A549 (cell line): ENCODE measurements around the gene PHOSPHO2. TPM values are rescaled to one million over a fixed set of nuclear protein-coding genes. Genes with fewer than 3 reads are reported as not detected.

Experiments
- ATAC-seq, 2 experiments: fragments of 200-7000 bp in 1 of 2; fragments of >200 bp in 1 of 2; cut with Nextera tagmentation in 1 of 2; cut with Tn5 transposase in 1 of 2; 3 replicates each; pipeline versions ENCODE4 v1.8.0 to v1.9.1; 2018 to 2020; ENCODE audit warnings: mild to moderate bottlenecking in 1 of 2, moderate library complexity in 1 of 2
- CTCF ChIA-PET: fragments of 300-600 bp; sonication (Branson Sonifier 250); formaldehyde crosslinking; extraction: SDS; loops from one replicate; lab custom pipeline; 2021; ENCODE audit warnings: antibody characterized with exemption, inconsistent platforms; lab: Yijun Ruan, JAX
- POLR2A ChIA-PET: fragments of 350-600 bp; formaldehyde crosslinking; extraction: SDS; loops from one replicate; lab custom pipeline; 2021; ENCODE audit warnings: antibody characterized with exemption, inconsistent platforms; lab: Yijun Ruan, JAX
- DNase-seq, 2 experiments: peaks; one replicate each; pipeline versions ENCODE4 v3.0.0 to v3.0.0-alpha.2; 2011 to 2016; ENCODE audit warnings: low read depth in 1 of 2, low spot score in 1 of 2
- FAIRE-seq: peaks from 2 replicates; lab custom pipeline; 2011; peaks lifted over from hg19 to GRCh38; lab: Jason Lieb, UNC
- H3K27ac ChIP-seq, 2 experiments: fragments of >200 bp; sonication (Bioruptor Twin); formaldehyde crosslinking; 3 replicates each; pipeline ENCODE4 v1.5.1; 2016 to 2017
- H3K4me1 ChIP-seq: fragments of >200 bp; sonication (Bioruptor Twin); formaldehyde crosslinking; 3 replicates; pipeline ENCODE4 v1.6.1; 2016
- H3K4me2 ChIP-seq: fragments of >200 bp; sonication (Bioruptor Twin); formaldehyde crosslinking; 3 replicates; pipeline ENCODE4 v1.6.1; 2016
- H3K4me3 ChIP-seq: fragments of >200 bp; sonication (Bioruptor Twin); formaldehyde crosslinking; 3 replicates; pipeline ENCODE4 v1.5.1; 2016
- H3K9me3 ChIP-seq: fragments of >200 bp; sonication (Bioruptor Twin); formaldehyde crosslinking; 3 replicates; pipeline ENCODE4 v1.6.1; 2016
- CHD2 ChIP-seq: fragments of 150-350 bp; IDR thresholded peaks from 2 replicates; pipeline ENCODE4 v1.6.1; 2014; ENCODE audit warnings: low read length; ENCODE audit not compliant: partially characterized antibody
- CHD4 ChIP-seq: fragments of 200-600 bp; sonication (generic); IDR thresholded peaks from 2 replicates; pipeline ENCODE4 v1.6.1; 2016; ENCODE audit warnings: antibody characterized with exemption, mild to moderate bottlenecking, borderline replicate concordance
- FOXS1 ChIP-seq: fragments of 250-450 bp; sonication (Bioruptor Pico); IDR thresholded peaks from 2 replicates; pipeline ENCODE4 v1.5.0; 2020; ENCODE audit warnings: mild to moderate bottlenecking, moderate library complexity
- HOXB13 ChIP-seq: fragments of 250-450 bp; sonication (Bioruptor Pico); IDR thresholded peaks from 2 replicates; pipeline ENCODE4 v1.5.0; 2020; ENCODE audit warnings: low read depth, mild to moderate bottlenecking, moderate library complexity
- JUN ChIP-seq, 2 experiments: fragments of >200 bp; sonication (Bioruptor Twin); formaldehyde crosslinking; IDR thresholded peaks; 2 replicates in 1 of 2; 3 replicates in 1 of 2; pipeline ENCODE4 v1.6.1; 2016 to 2017
- JUNB ChIP-seq: fragments of >200 bp; sonication (Bioruptor Twin); formaldehyde crosslinking; IDR thresholded peaks from 2 replicates; pipeline ENCODE4 v1.6.1; 2016
- KDM1A ChIP-seq: fragments of 200-600 bp; sonication (generic); IDR thresholded peaks from 2 replicates; pipeline ENCODE4 v1.6.1; 2016; ENCODE audit warnings: low read depth, mild to moderate bottlenecking
- MAZ ChIP-seq: fragments of 150-350 bp; IDR thresholded peaks from 2 replicates; pipeline ENCODE4 v1.6.1; 2014; ENCODE audit warnings: antibody characterized with exemption, low read depth, low read length, borderline replicate concordance
- PHF8 ChIP-seq: fragments of 200-600 bp; sonication (generic); IDR thresholded peaks from 2 replicates; pipeline ENCODE4 v1.6.1; 2016; ENCODE audit warnings: low read depth, mild to moderate bottlenecking, antibody characterized with exemption, moderate library complexity, borderline replicate concordance
- RAD21 ChIP-seq, 2 experiments: fragments of >200 bp in 1 of 2; sonication (Bioruptor Twin) in 1 of 2; formaldehyde crosslinking in 1 of 2; IDR thresholded peaks in 1 of 2; conservative IDR thresholded peaks in 1 of 2; 2 replicates in 1 of 2; 3 replicates in 1 of 2; pipeline ENCODE4 v1.6.1; 2012 to 2018; ENCODE audit warnings: inconsistent platforms in 1 of 2
- RCOR1 ChIP-seq: fragments of 150-350 bp; IDR thresholded peaks from 2 replicates; pipeline ENCODE4 v1.6.1; 2014; ENCODE audit warnings: antibody characterized with exemption, low read length, low read depth
- SREBF2 ChIP-seq: fragments of 450-650 bp; IDR thresholded peaks from 2 replicates; pipeline ENCODE4 v1.6.1; 2014; ENCODE audit warnings: mild to moderate bottlenecking, moderate library complexity
- ZFP36 ChIP-seq: fragments of 450-650 bp; IDR thresholded peaks from 2 replicates; pipeline ENCODE4 v1.6.1; 2014; ENCODE audit warnings: borderline replicate concordance; ENCODE audit not compliant: partially characterized antibody
- ZNF302 ChIP-seq: fragments of 250-450 bp; sonication (Bioruptor Pico); IDR thresholded peaks from 2 replicates; pipeline ENCODE4 v1.9.0; 2021; ENCODE audit warnings: inconsistent platforms, mild to moderate bottlenecking, moderate library complexity
- ZSCAN20 ChIP-seq: fragments of 250-450 bp; sonication (Bioruptor Pico); IDR thresholded peaks from 2 replicates; pipeline ENCODE4 v1.8.0; 2022; ENCODE audit warnings: mild to moderate bottlenecking, moderate library complexity
- WGBS: methylation state at CpG from one replicate; pipeline ENCODE4 v1.1.6; 2017; ENCODE audit errors: missing lambda C conversion rate; 5-methylcytosine and 5-hydroxymethylcytosine counted together
- polyA plus RNA-seq, 4 experiments: library from polyadenylated mRNA; depleted of rRNA in 3 of 4; stranded (reverse); fragments of >200 nt; fragmentation: RNase III in 1 of 4; extraction: RNeasy Plus Mini Kit Qiagen cat#74134 plus additional on column Dnase treatment in 1 of 4; gene quantifications; 2 replicates in 3 of 4; 3 replicates in 1 of 4; pipeline ENCODE4 v1.2.3, GENCODE V29; 2011 to 2017
- TF ChIP-seq, protein P1 (sequence below): fragments of >200 bp; sonication (Bioruptor Twin); formaldehyde crosslinking; IDR thresholded peaks from 3 replicates; pipeline ENCODE4 v1.6.1; 2016
- TF ChIP-seq, protein P2 (sequence below): fragments of 450-650 bp; IDR thresholded peaks from 2 replicates; pipeline ENCODE4 v1.6.1; 2014; ENCODE audit warnings: antibody characterized with exemption
- TF ChIP-seq, protein P3 (sequence below): fragments of >200 bp; sonication (Bioruptor Twin); formaldehyde crosslinking; IDR thresholded peaks from 2 replicates; pipeline ENCODE4 v1.6.1; 2016

Gene PHOSPHO2
- polyA plus RNA-seq, 2 of the 4 experiments (the other 2 are of a cell fraction), result 3.9 to 5.1 TPM

DNA sequence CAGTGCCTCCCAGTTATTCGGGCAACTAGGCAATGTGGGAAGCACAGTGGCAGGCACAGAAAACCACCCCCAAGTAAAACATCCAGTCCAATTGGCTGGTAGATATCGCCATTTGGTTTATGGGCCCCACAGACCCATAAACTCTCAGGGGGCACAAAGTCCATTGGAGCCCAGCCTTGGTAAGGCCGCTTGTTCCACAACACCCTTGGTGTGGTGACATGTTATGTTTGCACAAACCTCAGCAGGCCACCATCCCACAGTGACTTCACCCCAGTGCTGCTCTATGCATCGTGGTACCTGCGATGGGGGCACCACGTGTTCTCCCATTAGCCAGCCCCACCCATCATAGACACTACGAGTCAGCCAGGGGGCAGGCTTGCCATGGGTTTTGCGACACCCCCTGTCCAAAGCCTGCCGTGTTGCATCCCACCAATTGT, 18.5 kb downstream of the PHOSPHO2 start:
- no peak for FAIRE-seq
- H3K4me1 ChIP-seq, result peaks cover 12% of the 10 kb centered on the region
- no peak for ATAC-seq
- DNase-seq, result no peak
- CTCF ChIA-PET, result interaction anchor here (1.0 to 1.6 kb wide), 2 partner anchors 23 to 260 kb away, joined by 3 to 4 read pairs; no protein-coding TSS in a partner anchor
- TF ChIP-seq, protein P1, sequence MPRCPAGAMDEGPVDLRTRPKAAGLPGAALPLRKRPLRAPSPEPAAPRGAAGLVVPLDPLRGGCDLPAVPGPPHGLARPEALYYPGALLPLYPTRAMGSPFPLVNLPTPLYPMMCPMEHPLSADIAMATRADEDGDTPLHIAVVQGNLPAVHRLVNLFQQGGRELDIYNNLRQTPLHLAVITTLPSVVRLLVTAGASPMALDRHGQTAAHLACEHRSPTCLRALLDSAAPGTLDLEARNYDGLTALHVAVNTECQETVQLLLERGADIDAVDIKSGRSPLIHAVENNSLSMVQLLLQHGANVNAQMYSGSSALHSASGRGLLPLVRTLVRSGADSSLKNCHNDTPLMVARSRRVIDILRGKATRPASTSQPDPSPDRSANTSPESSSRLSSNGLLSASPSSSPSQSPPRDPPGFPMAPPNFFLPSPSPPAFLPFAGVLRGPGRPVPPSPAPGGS, result no peak
- WGBS, result 93% methylated on average over 9 of the region's 9 CpGs
- no peak overlapping the region for H3K27ac ChIP-seq
- H3K4me3 ChIP-seq, result no peak overlapping the region
- POLR2A ChIA-PET, result no interaction called here
- H3K9me3 ChIP-seq, result no peaks in the 10 kb centered on the region
- H3K4me2 ChIP-seq, result no peak overlapping the region

DNA sequence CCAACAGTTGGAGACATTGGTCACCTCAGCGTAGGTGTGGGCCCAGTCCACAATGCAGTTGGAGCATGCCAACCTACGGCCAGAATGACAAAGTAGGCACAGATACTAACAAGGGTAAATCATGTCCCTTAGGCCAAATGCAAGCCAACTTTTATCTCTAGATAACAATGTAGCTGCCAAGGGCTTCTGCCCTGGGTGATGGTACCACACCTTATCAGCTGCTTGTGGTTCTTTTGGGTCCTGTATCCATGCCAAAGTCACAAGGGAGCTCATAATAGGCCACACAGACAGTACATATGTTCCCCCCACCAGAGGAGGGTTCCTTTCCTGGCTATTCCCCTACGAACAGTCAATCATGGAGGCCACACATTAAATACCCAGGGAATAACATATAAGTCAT, 19.1 kb downstream of the PHOSPHO2 start:
- no peak for DNase-seq
- TF ChIP-seq KDM1A, result no peak
- 94% methylated on average over 3 of the region's 3 CpGs for WGBS
- Histone ChIP-seq H3K27ac (no peak overlapping the region), H3K9me3 (no peaks in the 10 kb centered on the region), H3K4me3 (no peak overlapping the region), H3K4me2 (no peak overlapping the region), H3K4me1 (peaks cover 12% of the 10 kb centered on the region)
- CTCF ChIA-PET, result interaction anchor here (1.0 kb wide), 1 partner anchor 23 kb away, joined by 3 read pairs; no protein-coding TSS in a partner anchor
- ATAC-seq, result no peak
- no peak for FAIRE-seq
- POLR2A ChIA-PET, result no interaction called here

DNA sequence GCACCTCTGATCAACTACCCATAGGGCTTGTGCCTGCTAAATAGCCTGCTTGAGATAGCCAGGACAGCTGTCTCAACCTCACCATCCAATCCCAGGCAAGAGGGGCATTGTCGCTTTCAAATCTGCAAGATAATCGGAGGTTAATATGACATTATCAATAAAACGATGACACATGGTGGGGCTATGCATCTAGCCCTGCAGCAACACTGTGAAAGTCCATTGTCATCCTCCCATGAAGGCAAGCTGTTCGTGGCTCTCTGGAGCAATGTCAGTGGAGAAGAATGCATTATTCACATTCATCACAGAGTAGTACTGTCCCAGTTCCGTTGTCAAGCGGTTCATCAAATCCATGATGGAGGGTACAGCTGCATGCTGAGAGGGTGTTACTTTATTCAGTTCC, 20.4 kb downstream of the PHOSPHO2 start:
- Histone ChIP-seq H3K9me3 (no peaks in the 10 kb centered on the region), H3K27ac (no peak overlapping the region), H3K4me2 (no peak overlapping the region), H3K4me3 (no peak overlapping the region), H3K4me1 (peaks cover 16% of the 10 kb centered on the region)
- ATAC-seq, result no peak
- no peak for FAIRE-seq
- 83% methylated on average over 6 of the region's 6 CpGs for WGBS
- ChIA-PET POLR2A (no interaction called here), CTCF (interaction anchor here (0.9 kb wide), 1 partner anchor 166 kb away, joined by 4 read pairs; no protein-coding TSS in a partner anchor)
- no peak for TF ChIP-seq ZFP36
- TF ChIP-seq SREBF2, result no peak
- no peak for TF ChIP-seq ZNF302
- TF ChIP-seq, protein P1, result no peak
- no peak for TF ChIP-seq RAD21 (conservative IDR thresholded peaks at IDR 0.05 in 1 of 2, IDR thresholded peaks at IDR 0.05 in 1 of 2)
- TF ChIP-seq FOXS1 (CRISPR knock-in tag), result no peak
- no peak for TF ChIP-seq JUNB
- no peak for TF ChIP-seq CHD2
- TF ChIP-seq HOXB13 (CRISPR knock-in tag), result no peak
- TF ChIP-seq MAZ, result no peak
- TF ChIP-seq, protein P2, sequence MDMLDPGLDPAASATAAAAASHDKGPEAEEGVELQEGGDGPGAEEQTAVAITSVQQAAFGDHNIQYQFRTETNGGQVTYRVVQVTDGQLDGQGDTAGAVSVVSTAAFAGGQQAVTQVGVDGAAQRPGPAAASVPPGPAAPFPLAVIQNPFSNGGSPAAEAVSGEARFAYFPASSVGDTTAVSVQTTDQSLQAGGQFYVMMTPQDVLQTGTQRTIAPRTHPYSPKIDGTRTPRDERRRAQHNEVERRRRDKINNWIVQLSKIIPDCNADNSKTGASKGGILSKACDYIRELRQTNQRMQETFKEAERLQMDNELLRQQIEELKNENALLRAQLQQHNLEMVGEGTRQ, result no peak
- TF ChIP-seq JUN (IDR thresholded peaks at IDR 0.05), result no peak
- no peak for TF ChIP-seq CHD4
- TF ChIP-seq ZSCAN20 (CRISPR knock-in tag), result no peak
- TF ChIP-seq, protein P3, sequence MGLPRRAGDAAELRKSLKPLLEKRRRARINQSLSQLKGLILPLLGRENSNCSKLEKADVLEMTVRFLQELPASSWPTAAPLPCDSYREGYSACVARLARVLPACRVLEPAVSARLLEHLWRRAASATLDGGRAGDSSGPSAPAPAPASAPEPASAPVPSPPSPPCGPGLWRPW, result no peak
- no peak for TF ChIP-seq RCOR1
- no peak for TF ChIP-seq PHF8
- DNase-seq, result no peak
